ENCODE data around the gene HSD17B4.

GRCh38 chr5:119445544-119445943 is 6.8 kb upstream of the HSD17B4 start:
- no peak for TF ChIP-seq CTCF (IDR thresholded peaks at IDR 0.05; ENCODE audit: poor library complexity)
- no peak for TF ChIP-seq EZH2phosphoT487 (IDR thresholded peaks at IDR 0.05; ENCODE audit: low read depth, severe bottlenecking, unreplicated experiment)
- TF ChIP-seq EZH2 (IDR thresholded peaks at IDR 0.05; ENCODE audit: borderline replicate concordance), result no peak

Measured in hepatocyte (in vitro differentiated cells).